Dedifferentiated amniotic fluid mesenchymal stem cell (primary cell): ENCODE data around the gene CASKIN1.

Experiments
- DNase-seq: peaks from one replicate; pipeline ENCODE4 v3.0.0-alpha.2; 2016; ENCODE audit errors: extremely low spot score

Gene CASKIN1

GRCh38 chr16:2177561-2177960, 18.8 kb downstream of the CASKIN1 start:
- DNase-seq = no peak

GRCh38 chr16:2177101-2177500, 19.3 kb downstream of the CASKIN1 start:
- no peak for DNase-seq

- no peak for DNase-seq
Observed at GRCh38 chr16:2176047-2176446, 20.4 kb downstream of the CASKIN1 start.

GRCh38 chr16:2175454-2175853, 21.0 kb downstream of the CASKIN1 start:
- DNase-seq = no peak

GRCh38 chr16:2174396-2175131, 21.8 kb downstream of the CASKIN1 start:
- no peak for DNase-seq

GRCh38 chr16:2173916-2174315, 22.5 kb downstream of the CASKIN1 start:
- DNase-seq = no peak

- DNase-seq = no peak
Observed at GRCh38 chr16:2173366-2173765, 23.0 kb downstream of the CASKIN1 start.

GRCh38 chr16:2172688-2173335, 23.6 kb downstream of the CASKIN1 start:
- no peak for DNase-seq

GRCh38 chr16:2171601-2172178, 24.7 kb downstream of the CASKIN1 start:
- DNase-seq = no peak

- DNase-seq = no peak
Observed at GRCh38 chr16:2170587-2171435, 25.6 kb downstream of the CASKIN1 start.

- DNase-seq = no peak
Observed at GRCh38 chr16:2170080-2170479, 26.3 kb downstream of the CASKIN1 start.

GRCh38 chr16:2167068-2167638, 29.3 kb downstream of the CASKIN1 start:
- no peak for DNase-seq

GRCh38 chr16:2166263-2167067, 29.9 kb downstream of the CASKIN1 start:
- DNase-seq = no peak

GRCh38 chr16:2165861-2166260, 30.5 kb downstream of the CASKIN1 start:
- no peak for DNase-seq

- DNase-seq = no peak
Observed at GRCh38 chr16:2163211-2163881, 33.1 kb downstream of the CASKIN1 start.

GRCh38 chr16:2162676-2163118, 33.7 kb downstream of the CASKIN1 start:
- no peak for DNase-seq

- DNase-seq = no peak
Observed at GRCh38 chr16:2161911-2162310, 34.5 kb downstream of the CASKIN1 start.

GRCh38 chr16:2160915-2161551, 35.4 kb downstream of the CASKIN1 start:
- DNase-seq = no peak

- DNase-seq = no peak
Observed at GRCh38 chr16:2159175-2159838, 37.1 kb downstream of the CASKIN1 start.
